Smooth muscle cell (in vitro differentiated cells): Measurements from ENCODE around the gene TLK1. TPM values are rescaled to one million over a fixed set of nuclear protein-coding genes. Genes with fewer than 3 reads are reported as not detected.

Experiments
- DNase-seq: peaks from one replicate; lab custom pipeline; 2025; ENCODE audit not compliant: unreplicated experiment; lab: John Stamatoyannopoulos, UW
- H2AFZ ChIP-seq: fragments of 200-600 bp; sonication (generic); 2 replicates; pipeline ENCODE4 v1.6.0; 2016; ENCODE audit warnings: antibody characterized with exemption, low read depth, mild to moderate bottlenecking
- H3F3A ChIP-seq: fragments of 200-600 bp; sonication (generic); 2 replicates; pipeline ENCODE4 v1.6.0; 2017; ENCODE audit warnings: antibody characterized with exemption, low read depth
- H3K27ac ChIP-seq: fragments of 200-600 bp; sonication (generic); 2 replicates; pipeline ENCODE4 v1.5.1; 2016; ENCODE audit warnings: low read depth, mild to moderate bottlenecking
- H3K27me3 ChIP-seq: fragments of 200-600 bp; sonication (generic); 2 replicates; pipeline ENCODE4 v1.6.1; 2016; ENCODE audit warnings: low read depth, mild to moderate bottlenecking
- H3K36me3 ChIP-seq: fragments of 200-600 bp; sonication (generic); 2 replicates; pipeline ENCODE4 v1.5.1; 2016; ENCODE audit warnings: low read depth
- H3K4me1 ChIP-seq: fragments of 200-600 bp; sonication (generic); 2 replicates; pipeline ENCODE4 v1.5.1; 2016; ENCODE audit warnings: low read depth
- H3K4me2 ChIP-seq: fragments of 200-600 bp; sonication (generic); 2 replicates; pipeline ENCODE4 v1.6.0; 2016; ENCODE audit warnings: mild to moderate bottlenecking
- H3K4me3 ChIP-seq: fragments of 200-600 bp; sonication (generic); 2 replicates; pipeline ENCODE4 v1.5.1; 2016; ENCODE audit warnings: mild to moderate bottlenecking
- H3K79me2 ChIP-seq: fragments of 200-600 bp; sonication (generic); 2 replicates; pipeline ENCODE4 v1.6.0; 2016; ENCODE audit warnings: low read depth, mild to moderate bottlenecking
- H3K9ac ChIP-seq: fragments of 200-600 bp; sonication (generic); 2 replicates; pipeline ENCODE4 v1.6.0; 2016; ENCODE audit warnings: low read depth
- H3K9me3 ChIP-seq: fragments of 200-600 bp; sonication (generic); replicated peaks from 2 replicates; pipeline ENCODE4 v1.5.1; 2016; ENCODE audit warnings: low read depth
- H4K20me1 ChIP-seq: fragments of 200-600 bp; sonication (generic); 2 replicates; pipeline ENCODE4 v1.6.0; 2016; ENCODE audit warnings: low read depth
- WGBS: methylation state at CpG from one replicate; pipeline ENCODE4 v1.1.7; 2016; ENCODE audit warnings: low lambda C conversion rate; 5-methylcytosine and 5-hydroxymethylcytosine counted together
- polyA plus RNA-seq: library from polyadenylated mRNA; unstranded; fragments of >200 nt; fragmentation: Nextera tagmentation; extraction: Ambion mirVana; gene quantifications from 2 replicates; pipeline ENCODE4 v1.2.1, GENCODE V29; 2016
- total RNA-seq: library from RNA; depleted of rRNA; stranded (reverse); fragments of >200 nt; gene quantifications from 2 replicates; pipeline ENCODE4 v1.2.3, GENCODE V29; 2014
- TF ChIP-seq, protein P1 (sequence below): fragments of 200-600 bp; sonication (generic); IDR thresholded peaks from 2 replicates; pipeline ENCODE4 v1.5.1; 2017; ENCODE audit warnings: borderline replicate concordance, mild to moderate bottlenecking, antibody characterized with exemption; ENCODE audit not compliant: insufficient read depth, poor library complexity, severe bottlenecking

TLK1 gene
- total and polyA plus RNA-seq, 2 experiments from 2014 or later: 3.2 to 20.0 TPM

DNA sequence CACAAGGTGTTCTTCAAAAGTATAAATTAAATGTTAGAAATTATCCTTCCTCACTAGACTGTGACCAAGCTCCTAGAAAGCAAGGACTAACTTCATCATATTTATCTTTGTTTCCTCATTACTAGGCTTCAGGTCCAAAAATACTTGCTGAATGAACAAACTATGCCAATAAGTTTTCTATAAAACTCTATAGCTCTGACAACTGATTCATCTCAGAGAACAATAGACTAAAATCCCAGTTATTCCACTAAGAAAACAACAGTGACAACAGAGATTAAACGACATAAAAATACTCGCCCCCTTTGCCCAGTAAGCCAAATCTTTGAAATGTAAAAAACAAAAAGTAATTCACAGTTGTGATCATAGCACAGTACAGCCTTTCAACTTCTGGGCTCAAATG lies 13.6 kb downstream of the TLK1 start:
- H3K4me1 ChIP-seq: peaks cover 7% of the 10 kb centered on the region

DNA sequence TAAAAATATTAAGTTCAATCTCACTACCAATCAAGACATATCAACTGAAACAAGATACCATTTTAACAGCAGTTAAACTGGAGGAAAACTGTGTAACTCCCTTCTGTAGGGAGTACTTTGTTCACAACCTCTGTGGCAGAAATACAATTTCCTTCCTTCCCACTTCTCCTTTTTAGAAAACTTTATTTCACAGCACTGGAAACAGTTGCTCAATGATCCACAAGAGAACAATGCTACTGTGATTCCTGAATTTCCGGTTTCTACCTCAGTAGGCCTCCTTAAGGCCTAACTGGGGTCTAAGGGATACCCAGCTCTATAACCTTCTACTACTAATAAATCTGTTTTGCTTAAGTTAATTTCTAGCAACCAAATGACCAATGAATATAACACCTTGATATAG lies 14.1 kb downstream of the TLK1 start:
- H3K79me2 ChIP-seq: peaks cover 98% of the 10 kb centered on the region
- H3K27me3 ChIP-seq: no peaks in the 10 kb centered on the region
- H3K9me3 ChIP-seq: no peaks in the 10 kb centered on the region
- no peak for DNase-seq
- H3F3A ChIP-seq: no peaks in the 10 kb centered on the region
- H3K4me1 ChIP-seq: peaks cover 8% of the 10 kb centered on the region
- H3K4me2 ChIP-seq: no peak overlapping the region
- H3K9ac ChIP-seq: no peak overlapping the region
- no peak overlapping the region for H3K4me3 ChIP-seq
- H3K36me3 ChIP-seq: no peaks in the 10 kb centered on the region
- 97% methylated on average over 1 of the region's 1 CpG for WGBS
- no peak overlapping the region for H2AFZ ChIP-seq
- H3K27ac ChIP-seq: peak overlapping the region; percentile 36
- H4K20me1 ChIP-seq: peaks cover 94% of the 10 kb centered on the region
- TF ChIP-seq, protein P1, sequence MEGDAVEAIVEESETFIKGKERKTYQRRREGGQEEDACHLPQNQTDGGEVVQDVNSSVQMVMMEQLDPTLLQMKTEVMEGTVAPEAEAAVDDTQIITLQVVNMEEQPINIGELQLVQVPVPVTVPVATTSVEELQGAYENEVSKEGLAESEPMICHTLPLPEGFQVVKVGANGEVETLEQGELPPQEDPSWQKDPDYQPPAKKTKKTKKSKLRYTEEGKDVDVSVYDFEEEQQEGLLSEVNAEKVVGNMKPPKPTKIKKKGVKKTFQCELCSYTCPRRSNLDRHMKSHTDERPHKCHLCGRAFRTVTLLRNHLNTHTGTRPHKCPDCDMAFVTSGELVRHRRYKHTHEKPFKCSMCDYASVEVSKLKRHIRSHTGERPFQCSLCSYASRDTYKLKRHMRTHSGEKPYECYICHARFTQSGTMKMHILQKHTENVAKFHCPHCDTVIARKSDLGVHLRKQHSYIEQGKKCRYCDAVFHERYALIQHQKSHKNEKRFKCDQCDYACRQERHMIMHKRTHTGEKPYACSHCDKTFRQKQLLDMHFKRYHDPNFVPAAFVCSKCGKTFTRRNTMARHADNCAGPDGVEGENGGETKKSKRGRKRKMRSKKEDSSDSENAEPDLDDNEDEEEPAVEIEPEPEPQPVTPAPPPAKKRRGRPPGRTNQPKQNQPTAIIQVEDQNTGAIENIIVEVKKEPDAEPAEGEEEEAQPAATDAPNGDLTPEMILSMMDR: no peak

More for the DNA sequence above, 13.6 kb downstream of the TLK1 start:
- TF ChIP-seq, protein P1: no peak
- no peaks in the 10 kb centered on the region for H3F3A ChIP-seq
- no peak overlapping the region for H2AFZ ChIP-seq
- H3K27me3 ChIP-seq: no peaks in the 10 kb centered on the region
- no peak overlapping the region for H3K4me3 ChIP-seq
- H3K36me3 ChIP-seq: no peaks in the 10 kb centered on the region
- H3K79me2 ChIP-seq: peaks cover 98% of the 10 kb centered on the region
- no peak overlapping the region for H3K9ac ChIP-seq
- no peak for DNase-seq
- H3K27ac ChIP-seq: no peak overlapping the region
- peaks cover 94% of the 10 kb centered on the region for H4K20me1 ChIP-seq
- no peak overlapping the region for H3K4me2 ChIP-seq
- 92% methylated on average over 2 of the region's 2 CpGs for WGBS
- no peaks in the 10 kb centered on the region for H3K9me3 ChIP-seq

DNA sequence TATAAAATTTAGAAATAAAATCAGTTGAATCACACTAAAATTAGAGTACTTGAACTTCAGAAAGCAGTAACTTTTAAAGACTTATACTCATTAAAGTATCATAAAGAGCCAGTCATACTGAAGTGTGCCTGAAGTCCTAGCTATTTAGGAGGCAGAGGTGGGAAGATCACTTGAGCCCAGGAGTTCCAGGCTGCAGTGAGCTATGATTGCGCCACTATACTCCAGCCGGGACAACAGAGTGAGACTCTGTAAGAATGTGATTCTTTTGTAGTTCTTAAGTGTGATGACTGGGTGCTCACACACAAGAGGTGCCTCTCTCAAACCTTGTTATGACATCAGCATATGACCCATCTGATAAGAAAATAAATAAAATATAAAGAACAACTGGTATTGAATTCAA lies 14.6 kb downstream of the TLK1 start:
- peaks cover 97% of the 10 kb centered on the region for H4K20me1 ChIP-seq
- TF ChIP-seq, protein P1: no peak
- no peaks in the 10 kb centered on the region for H3K27me3 ChIP-seq
- H3K9ac ChIP-seq: no peak overlapping the region
- no peaks in the 10 kb centered on the region for H3K36me3 ChIP-seq
- no peak overlapping the region for H2AFZ ChIP-seq
- peaks cover 98% of the 10 kb centered on the region for H3K79me2 ChIP-seq
- H3K4me2 ChIP-seq: no peak overlapping the region
- H3K4me3 ChIP-seq: no peak overlapping the region
- H3K27ac ChIP-seq: no peak overlapping the region
- peaks cover 14% of the 10 kb centered on the region for H3K4me1 ChIP-seq
- no peaks in the 10 kb centered on the region for H3K9me3 ChIP-seq
- no peaks in the 10 kb centered on the region for H3F3A ChIP-seq
- 93% methylated on average over 2 of the region's 2 CpGs for WGBS
- no peak for DNase-seq

DNA sequence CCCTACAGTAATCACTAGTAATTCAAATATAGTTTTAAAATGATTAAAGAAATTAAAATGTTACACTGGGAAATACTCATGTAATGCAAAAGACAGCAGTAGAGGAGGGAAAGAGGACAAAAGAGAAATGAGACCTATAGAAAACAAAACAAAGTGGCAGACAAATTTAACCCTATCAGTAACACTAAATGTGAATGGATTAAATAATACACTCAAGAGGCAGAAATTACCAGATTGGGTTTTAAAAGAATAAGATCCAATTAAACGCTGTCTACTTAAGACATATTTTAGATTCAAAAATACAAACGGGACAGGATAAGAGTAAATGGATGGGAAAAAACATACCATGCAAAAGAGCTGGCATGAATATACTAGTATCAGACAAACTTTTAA lies 17.0 kb downstream of the TLK1 start:
- Histone ChIP-seq H3K27ac (no peak overlapping the region), H3F3A (no peaks in the 10 kb centered on the region), H3K27me3 (no peaks in the 10 kb centered on the region), H3K4me1 (peaks cover 25% of the 10 kb centered on the region), H3K79me2 (peaks cover 98% of the 10 kb centered on the region), H3K36me3 (no peaks in the 10 kb centered on the region), H3K9me3 (no peaks in the 10 kb centered on the region), H3K4me3 (no peak overlapping the region), H3K9ac (no peak overlapping the region), H4K20me1 (peaks cover 98% of the 10 kb centered on the region), H2AFZ (no peak overlapping the region), H3K4me2 (no peak overlapping the region)
- 92% methylated on average over 2 of the region's 2 CpGs for WGBS
- DNase-seq: no peak
- TF ChIP-seq, protein P1: no peak
